ENCODE results near the gene CLOCK.

The CLOCK gene

DNA sequence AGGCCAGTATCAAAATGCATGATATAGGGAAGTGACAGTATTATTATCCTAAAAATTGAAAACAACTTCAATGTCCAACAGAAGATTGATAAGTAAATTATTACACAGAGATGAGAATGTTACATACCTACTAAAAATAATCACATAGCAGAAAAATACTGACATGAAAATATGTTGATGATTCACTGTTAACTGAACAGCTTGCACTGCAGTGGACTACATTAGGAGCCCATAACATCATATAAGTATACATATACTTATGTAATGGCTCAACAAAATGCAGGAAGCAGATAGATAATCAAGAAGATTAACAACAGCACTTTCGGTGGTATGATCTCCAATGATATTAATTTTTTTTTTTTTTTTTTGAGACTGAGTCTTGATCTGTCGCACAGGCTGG lies 7.1 kb downstream of the CLOCK start:
- no peak for DNase-seq

DNA sequence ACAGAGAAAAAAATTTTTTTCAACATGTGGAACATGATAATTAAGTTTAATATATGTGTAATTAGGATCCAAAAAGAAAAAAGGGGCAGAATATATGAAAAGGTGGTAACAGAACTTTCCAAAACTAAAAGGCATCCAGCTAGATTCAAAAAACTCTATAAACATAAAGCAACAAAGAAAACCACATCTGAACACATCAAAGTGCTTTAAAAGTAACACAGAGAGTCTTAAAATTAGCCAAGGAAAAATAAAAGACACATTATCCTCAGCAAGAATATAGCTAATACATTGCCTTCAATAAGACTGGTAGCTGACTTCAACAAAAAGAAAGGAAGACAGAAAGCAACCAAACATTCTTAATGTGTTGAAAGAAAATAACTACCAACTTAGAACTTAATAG lies 8.2 kb downstream of the CLOCK start:
- DNase-seq: no peak

DNA sequence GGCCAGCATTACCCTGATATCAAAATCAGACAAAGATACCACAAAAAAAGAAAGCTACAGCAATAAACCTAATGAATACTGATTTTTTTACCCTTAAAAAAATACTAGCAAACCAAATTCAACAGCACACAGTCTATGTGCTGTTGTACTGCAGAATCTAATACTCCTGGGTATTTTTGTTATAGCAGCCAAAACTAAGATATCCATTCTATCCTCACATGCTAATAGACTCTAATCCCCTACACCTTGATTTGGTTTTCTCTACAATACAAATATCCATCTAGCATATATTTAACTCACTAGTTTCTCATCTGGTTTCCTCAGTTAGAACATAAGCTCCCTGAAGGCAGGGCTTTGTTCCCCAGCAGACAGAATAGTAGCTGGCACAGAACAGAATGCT lies 12.4 kb downstream of the CLOCK start:
- no peak for DNase-seq

DNA sequence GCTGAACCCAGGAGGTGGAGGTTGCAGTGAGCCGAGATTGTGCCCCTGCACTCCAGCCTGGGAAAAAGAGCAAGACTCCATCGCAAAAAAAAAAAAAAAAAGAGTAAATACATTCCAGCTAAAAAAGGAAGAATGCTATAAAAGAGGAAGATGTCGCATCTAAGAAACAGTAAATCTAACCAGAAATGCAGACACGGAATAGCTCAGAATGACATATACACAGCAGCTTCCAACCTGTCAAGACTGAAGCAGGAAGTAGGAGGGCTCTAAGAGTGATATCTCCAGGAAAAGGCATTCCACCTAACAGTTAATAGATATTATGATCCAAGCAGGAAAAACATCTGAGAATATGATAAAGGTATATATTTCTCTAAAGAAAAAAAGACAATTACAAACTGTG lies 16.0 kb downstream of the CLOCK start:
- no peak for DNase-seq

DNA sequence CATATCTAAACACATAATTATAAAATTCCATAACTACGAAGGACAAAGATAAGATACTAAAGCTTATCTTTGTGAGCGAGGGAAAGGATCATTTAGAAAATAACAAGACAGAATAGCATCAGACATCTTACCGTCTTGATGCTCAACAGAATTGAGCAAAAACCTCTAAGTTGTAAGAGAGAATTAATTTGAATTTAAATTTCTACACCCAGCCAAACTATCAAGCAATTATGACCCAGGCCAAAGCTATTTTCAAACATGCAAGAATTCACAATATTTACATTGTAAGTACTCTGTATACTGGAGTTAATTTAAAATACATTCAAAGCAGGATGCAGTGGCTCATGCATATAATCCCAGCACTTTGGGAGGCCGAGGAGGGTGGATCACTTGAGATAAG lies 16.5 kb downstream of the CLOCK start:
- DNase-seq: no peak

DNA sequence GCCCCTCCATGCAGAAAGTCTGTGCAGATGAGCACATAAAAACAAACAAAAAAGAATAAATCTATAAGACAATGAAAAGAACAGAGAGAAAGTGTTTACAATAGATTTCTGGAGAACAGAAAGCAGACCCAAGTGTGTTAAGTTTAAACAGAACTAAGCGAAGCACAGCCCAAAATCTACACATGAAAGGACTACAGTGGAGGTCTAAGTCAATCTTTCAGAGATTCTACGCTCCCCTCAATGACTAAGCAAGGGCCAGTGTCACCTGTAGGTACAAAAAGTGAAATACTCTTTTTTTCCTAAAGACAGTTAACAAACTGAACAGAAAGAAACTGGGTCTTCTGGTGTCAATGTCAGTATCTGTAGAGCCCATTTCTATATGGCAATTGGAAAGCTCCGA lies 18.2 kb downstream of the CLOCK start:
- DNase-seq: no peak

DNA sequence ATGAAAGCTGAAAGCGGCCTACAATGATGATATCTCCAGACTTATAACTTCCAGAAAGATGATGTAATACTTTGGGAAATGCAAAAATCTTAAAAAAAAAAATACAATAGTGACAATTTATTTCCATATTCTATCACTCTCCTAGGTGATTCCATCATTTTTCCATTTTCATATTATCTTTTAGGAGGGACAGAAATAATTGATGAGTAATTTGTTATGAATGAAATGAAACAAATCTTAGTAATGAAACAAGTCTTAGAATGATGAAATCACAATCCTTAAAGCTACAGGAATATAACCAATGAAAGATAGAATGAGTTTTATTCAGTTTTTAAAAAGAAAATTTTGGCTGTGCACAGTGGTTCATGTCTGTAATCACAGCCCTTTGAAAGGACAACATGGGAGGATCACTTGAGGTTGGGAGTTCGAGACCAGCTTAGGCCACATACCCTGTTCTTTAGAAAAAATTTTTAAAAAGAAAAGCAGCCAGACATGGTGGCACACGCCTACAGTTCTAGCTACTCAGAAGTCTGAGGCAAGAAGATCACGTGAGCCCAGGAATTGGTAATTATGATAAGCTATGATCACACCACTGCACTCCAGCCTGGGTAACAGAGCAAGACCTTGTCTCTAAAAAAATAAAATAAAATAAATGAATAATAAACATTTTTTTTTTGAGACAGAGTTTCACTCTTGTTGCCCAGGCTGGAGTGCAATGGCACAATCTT lies 21.7 kb downstream of the CLOCK start:
- no peak for DNase-seq

DNA sequence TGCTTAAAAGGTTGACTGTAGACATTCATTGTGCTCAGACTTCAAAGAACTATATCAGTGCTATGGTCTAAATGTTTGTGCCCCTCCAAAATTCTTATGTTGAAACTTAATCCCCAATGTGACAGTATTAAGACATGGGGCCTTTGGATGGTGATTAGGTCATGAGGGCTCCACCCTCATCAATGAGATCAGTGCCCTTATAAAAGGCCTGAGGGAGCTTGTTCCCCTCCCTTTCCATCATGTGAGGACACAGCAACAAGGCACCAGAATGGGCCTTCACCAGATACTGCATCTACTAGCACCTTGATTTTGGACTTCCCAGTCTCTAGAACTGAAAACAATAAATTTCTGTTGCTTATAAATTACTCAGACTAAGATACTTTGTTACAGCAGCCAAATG lies 28.3 kb downstream of the CLOCK start:
- no peak for DNase-seq

DNA sequence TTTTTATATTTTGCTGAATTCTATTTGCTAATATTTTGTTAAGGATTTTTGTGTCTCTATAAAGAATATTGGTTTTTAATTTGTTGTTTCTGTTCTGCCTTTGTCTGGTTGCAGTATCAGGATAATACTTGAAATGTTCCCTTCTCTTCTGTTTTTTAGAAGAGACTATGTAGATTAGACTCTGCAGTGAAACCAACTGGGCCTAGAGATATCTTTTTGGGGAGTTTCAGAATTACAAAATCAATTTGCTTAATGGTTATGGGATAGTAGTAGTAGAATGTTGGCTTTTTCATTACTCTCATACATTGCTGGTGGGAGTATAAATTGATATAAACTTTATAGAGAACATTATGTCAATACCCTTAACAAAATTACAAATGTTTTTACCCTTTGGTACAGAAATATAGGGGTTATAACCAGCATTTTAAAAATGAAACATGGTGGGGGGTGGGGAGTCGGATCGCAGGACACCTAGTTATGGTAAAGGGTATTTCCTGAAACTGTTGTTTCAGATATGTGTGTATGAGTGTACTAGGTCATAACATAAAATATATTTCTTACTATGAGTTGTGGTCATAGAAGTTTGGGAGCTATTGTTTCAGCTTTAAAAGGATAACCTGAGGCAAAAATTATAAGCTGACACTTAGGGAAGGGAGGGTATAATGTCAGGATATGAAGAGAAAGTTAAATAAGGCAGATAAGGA lies 29.0 kb downstream of the CLOCK start:
- DNase-seq: no peak

DNA sequence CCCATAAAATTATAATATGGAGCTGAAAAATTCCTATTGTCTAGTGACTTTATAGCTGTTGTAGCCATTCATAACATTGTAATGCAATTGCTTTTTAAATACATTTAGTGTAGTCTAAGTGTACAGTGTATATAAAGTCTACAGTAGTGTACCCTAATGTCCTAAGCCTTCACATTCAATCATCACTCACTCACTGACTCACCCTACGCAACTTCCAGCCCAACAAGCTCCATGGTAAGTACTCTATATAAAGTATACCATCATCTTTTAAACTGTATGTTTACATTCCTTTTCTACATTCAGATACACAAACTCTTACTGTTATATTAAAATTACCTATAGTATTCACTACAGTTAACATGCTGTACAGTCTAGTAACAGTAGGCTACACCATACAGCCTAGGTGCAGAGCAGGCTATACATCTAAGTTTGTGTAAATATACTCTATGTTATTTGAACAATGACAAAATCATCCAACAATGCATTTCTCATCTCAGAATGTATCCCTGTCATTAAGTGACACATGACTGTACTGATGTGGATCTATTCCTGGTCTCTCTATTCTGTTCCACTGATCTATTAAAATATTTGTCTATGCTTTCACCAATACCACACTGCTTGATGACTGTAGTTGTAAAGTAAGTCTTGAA lies 33.7 kb downstream of the CLOCK start:
- DNase-seq: no peak

DNA sequence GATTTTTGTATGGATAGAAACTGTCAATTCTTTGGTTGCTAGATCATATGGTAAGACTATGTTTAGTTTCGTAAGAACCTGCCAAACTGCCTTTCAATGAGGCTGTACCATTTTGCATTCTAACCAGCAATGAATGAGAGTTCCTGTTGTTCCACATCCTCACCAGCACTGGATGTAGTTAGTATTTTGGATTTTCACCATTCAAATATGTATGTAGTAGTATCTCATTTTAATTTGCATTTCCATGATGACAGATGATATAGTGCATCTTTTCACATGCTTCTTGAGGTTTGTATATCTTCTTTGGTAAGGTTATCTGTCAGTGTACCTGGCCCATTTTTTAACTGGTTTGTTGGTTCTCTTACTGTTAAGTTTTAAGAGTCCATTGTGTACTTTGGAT lies 34.6 kb downstream of the CLOCK start:
- no peak for DNase-seq

DNA sequence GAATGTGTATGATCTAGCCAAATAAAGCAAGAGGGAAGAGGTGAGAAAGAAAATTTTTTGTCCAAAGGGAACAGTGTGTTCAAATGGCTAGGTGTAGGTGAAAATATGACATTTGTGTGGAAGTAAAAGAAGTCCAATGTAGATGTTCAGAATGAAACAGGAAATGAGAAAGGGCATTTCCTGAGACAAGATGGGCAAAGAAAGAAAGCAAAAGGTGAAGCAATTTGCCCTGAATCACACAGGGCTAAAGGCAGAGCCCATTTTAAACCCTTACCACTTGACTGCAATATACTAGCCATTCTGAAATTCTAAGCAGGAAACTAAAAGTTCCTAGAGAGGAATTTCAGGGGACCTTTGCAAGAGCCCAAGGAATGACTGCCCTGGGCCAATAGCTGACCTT lies 36.0 kb downstream of the CLOCK start:
- DNase-seq: no peak

DNA sequence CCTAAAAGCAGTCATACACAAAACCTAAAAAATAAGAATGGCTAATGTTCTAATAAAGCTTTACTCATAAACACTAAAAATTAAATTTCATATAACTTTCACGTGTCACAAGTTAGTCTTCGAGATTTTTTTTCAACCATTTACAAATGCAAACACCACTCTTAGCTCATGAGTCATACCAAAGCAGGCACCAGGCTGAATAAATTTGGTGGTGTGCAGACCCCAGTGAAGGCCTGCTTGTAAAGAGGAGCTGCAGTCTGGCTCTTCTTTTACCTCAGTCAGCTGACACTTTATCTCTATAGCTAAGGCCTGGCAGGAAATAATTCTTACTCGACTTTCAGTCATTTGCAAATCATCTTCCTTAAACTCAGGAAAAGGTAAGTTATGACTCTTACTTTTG lies 37.4 kb downstream of the CLOCK start:
- no peak for DNase-seq

DNA sequence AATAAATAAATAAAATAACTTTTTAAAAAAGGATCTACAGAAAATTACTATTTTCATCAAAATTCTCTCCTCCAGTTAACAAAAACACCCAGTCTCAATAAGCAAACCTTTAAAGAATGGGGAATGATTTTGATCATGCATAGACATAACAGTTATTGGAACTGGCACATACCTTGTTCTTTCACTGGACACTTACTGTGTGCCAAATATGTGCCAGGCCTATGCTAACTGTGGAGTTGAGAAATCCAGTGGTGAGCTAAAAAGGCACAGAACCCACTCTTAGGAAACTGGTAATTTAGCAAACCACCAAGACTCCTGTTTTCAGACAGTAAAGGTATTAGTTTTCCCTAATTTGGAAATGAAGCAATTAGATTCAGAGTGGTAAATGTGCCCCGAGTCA lies 39.1 kb downstream of the CLOCK start:
- no peak for DNase-seq

DNA sequence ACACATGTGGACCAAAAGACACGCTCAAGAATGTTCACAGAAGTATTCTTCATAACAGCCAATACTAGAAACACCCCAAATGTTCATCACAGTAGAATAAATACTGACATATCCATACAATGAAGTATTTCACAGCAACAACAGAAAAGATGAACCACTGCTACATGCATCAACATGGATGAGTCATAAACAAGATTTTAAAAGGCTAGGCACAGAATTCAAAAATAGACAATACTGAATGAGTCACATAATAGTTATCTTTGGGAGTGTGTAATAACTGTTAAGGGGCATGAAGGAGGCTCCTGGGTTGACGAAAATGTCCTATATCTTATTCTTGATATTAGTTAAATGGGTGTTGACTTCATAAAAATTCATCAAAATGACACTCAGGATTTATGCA lies 43.5 kb downstream of the CLOCK start:
- DNase-seq: no peak

DNA sequence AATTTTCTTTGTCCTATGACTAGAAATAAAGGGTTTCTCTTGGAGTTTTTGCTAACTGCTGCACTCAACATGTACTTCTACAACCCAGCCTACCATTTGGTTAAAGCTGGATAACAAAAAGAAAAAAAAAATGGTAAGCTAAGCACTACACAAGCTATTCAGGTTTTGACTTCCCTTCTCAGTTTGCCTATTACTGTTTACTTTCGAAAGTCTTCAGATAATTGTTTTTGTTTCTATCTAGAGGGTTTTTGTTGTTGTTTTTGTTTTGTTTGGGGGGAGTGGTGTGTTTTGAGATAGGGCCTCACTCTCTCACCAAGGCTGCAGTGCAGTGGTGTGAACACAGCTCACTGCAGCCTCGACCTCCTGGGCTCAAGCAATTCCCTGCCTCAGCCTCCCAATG lies 46.6 kb downstream of the CLOCK start:
- no peak for DNase-seq

DNA sequence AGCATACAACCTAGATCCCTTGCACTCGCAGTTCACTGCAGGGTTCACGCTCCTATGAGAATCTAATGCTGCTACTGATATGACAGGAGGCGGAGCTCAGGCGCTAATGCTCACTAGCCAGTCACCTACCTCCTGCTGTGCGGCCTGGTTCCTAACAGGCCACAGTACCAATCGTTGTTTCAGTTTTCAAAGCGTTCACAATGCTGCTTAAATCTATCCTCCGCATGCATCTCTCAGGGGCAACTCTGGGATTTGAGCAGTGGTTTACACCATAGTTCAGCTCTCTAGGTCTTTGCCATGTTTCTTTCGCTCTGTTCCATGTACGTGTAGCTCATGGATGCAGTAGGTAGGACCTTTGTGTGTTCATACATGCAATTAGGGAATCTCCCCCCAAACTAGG lies 47.2 kb downstream of the CLOCK start:
- no peak for DNase-seq

DNA sequence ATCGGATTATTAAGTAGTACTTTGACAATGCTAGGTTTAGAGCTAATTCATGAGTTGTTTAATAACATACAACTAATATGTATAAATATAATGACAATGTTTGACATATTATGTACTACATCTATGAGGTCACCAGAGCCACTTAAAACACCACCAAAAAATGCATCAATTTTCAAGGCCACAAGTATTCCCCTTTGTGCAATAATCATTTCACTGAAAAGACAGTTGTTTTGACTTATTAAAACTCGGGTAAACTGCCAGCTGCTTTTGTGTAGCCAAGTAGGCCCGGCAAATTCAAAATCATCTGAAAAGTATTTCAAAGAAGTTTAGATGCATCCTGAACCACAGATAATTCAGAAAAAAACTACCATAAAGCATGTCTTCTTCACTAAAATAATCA lies 48.7 kb downstream of the CLOCK start:
- no peak for DNase-seq

DNA sequence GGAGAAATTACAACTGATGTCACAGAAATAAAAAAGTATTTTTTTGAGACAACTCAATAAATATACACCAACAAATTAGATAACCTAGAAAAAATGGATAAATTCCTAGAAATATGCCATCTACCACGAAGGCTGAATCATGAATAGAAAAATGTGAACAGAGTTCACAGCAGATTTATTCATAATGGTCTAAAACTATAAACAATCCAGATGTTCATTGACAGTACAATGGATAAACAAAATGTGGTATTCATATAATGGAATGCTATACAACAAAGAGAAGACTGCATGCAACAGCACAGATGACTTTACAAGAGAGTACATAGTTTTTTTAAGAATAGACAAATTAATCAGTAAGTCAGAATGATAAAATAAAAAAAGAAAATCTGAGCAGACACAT lies 55.2 kb downstream of the CLOCK start:
- no peak for DNase-seq

DNA sequence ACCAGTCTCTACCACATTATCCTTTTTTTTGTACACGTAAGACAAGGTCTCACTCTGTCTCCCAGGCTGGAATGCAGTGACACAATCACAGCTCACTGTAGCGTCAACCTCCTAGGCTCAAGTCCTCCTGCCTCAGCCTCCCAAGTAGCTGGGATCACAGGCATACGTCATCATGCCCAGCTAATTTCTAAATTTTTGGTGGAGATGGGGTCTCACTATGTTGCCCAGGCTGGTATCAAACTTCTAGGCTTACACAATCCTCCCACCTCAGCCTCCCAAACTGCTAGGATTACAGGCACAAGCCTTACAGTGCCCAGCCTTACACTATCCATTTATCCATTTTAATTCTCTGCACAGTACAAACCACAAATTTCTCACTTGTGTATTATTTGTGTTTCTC lies 58.0 kb downstream of the CLOCK start:
- no peak for DNase-seq

DNA sequence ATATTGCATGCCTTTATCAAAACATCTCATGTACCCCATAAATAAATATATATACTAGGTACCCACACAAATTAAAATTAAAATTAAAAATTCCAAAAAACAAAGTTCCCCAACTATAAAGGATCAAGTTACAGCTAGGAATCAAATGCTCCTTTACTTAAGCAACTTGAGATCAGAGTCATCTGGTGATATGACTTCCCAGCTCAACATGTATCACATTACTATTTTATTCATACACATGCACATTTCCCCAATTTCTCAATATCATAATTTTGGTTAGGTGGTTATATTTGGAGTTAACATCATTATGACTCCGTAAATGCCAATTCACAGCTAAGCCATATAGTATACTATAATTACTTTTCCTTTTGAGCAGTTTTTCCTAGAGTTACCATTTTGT lies 60.9 kb downstream of the CLOCK start:
- no peak for DNase-seq

DNA sequence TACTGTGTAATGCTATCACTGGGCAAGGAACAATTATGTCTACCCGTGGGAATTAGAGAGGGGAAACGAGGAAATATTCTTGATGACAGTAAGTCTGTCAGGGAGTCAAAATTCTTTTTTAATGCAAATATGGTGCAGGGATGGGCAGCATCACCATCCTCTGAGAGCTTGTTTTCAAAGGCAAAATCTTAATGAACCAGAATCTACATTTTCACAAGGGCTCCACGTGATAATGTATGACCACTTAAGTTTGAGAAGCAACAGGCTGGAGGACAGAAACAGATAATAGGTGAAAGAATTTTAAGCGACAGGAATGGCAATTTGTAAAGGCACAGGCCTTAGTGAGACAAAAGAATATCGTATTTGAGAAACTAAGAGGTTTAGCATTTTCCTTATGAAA lies 63.4 kb downstream of the CLOCK start:
- DNase-seq: no peak

DNA sequence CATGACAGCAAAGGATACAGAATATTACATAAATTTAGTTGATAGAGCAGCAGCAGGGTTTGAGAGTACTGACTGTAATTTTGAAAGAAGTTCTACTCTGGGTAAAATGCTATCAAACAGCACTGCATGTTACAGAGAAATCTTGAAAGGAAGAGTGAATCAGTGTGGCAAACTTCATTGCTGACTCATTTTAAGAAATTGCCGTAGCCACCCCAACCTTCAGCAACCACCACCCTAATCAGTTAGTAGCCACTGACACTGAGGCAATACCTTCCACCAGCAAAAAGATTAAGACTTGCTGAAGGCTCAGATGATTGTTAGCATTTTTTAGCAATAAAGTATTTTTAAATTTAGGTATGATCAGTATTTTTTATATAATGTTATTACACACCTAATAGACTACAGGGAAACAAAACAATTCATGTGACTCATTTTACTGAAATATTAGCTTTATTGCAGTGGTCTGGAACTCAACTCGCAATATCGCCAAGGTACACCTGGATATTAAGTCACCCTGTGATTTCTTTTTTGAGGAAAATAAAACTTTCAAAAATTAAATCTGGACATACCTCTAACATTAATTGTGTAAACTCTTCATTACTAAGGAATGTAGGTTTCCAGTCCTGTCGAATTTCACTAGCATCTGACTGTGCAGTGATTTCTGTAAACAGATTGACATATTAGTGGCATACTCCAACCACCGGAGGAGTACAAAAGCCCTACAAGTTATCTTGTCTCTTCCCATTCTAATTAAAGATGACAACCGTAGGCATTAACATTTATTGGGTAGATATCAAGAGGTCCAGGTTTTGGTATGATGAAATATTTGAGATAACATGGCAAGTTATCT lies 71.1 kb downstream of the CLOCK start:
- no peak for DNase-seq

DNA sequence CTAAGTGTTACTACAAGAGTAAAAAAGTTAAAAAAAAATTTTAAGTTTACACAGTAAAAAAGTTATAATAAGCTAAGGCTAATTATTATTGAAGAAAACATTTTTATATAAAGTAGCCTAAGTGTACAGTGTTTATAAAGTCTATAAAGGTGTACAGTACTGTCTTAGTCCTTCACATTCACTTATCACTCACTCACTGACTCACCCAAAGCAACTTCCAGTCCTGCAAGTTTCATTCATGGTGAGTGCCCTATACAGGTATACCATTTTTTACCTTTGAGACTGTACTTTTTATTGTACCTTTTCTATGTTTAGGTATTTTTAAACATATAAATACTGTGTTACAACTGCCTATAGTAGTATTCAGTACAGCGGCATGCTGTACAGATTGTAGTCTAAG lies 76.7 kb downstream of the CLOCK start:
- no peak for DNase-seq

All from GOT3 (cell line).